Measurements from ENCODE around the gene LMAN1L.

- no peak for TF ChIP-seq POLR2A (IDR thresholded peaks at IDR 0.05)
- TF ChIP-seq EP300 (IDR thresholded peaks at IDR 0.05), result no peak
Observed at GRCh38 chr15:74804935-74805334, 7.7 kb upstream of the LMAN1L start.

Data from upper lobe of left lung (tissue), 4 donors.